Measurements from ENCODE around the gene MORC3. TPM values are rescaled to one million over a fixed set of nuclear protein-coding genes. Genes with fewer than 3 reads are reported as not detected.
"Not testable (repeated sequence)": the region's sequence is repeated elsewhere in the genome, so short reads cannot be mapped to it uniquely, and the experiment has no call there.

The MORC3 gene
- total RNA-seq, 4 donors from 2014 or later: 39.3 to 64.3 (median 40.5) TPM

DNA sequence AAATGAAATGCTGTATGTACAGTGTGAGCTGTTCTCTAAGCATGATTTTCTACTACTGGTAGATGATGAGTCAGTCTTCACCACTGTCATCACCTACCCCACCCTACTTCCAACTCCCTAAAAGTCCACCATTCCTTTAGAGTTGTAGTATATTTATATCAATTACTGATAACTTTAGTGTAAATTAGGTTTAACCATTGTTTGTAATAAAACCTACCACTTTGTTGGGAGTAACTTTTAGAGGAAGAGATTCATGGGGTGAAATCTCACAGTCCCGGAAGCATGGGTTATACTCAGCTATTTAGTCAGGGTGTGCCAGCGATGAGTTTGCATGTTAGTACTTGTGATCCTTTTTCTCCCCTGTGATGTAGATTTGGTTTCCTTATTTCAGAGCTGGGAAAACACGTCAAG is 17.1 kb downstream of the MORC3 start:
- TF ChIP-seq EP300 (IDR thresholded peaks at IDR 0.05) (no peak), POLR2A (IDR thresholded peaks at IDR 0.05) (no peak)
- TF ChIP-seq, protein P1, sequence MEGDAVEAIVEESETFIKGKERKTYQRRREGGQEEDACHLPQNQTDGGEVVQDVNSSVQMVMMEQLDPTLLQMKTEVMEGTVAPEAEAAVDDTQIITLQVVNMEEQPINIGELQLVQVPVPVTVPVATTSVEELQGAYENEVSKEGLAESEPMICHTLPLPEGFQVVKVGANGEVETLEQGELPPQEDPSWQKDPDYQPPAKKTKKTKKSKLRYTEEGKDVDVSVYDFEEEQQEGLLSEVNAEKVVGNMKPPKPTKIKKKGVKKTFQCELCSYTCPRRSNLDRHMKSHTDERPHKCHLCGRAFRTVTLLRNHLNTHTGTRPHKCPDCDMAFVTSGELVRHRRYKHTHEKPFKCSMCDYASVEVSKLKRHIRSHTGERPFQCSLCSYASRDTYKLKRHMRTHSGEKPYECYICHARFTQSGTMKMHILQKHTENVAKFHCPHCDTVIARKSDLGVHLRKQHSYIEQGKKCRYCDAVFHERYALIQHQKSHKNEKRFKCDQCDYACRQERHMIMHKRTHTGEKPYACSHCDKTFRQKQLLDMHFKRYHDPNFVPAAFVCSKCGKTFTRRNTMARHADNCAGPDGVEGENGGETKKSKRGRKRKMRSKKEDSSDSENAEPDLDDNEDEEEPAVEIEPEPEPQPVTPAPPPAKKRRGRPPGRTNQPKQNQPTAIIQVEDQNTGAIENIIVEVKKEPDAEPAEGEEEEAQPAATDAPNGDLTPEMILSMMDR (IDR thresholded peaks at IDR 0.05): no peak
- Histone ChIP-seq H3K36me3 (peaks cover 0 to 69% (median 6%) of the 10 kb centered on the region in 3 donors), H3K27ac (no peak overlapping the region), H3K4me3 (no peak overlapping the region), H3K27me3 (no peaks in the 10 kb centered on the region), H3K9me3 (no peaks in the 10 kb centered on the region), H3K4me1 (peaks cover 0 to 18% (median 0%) of the 10 kb centered on the region in 4 donors)
- WGBS, 2 donors: 92 to 95% methylated on average over 3 of the region's 3 CpGs
- DNase-seq (ENCODE audit: low spot score in 2 of 2): no peak

DNA sequence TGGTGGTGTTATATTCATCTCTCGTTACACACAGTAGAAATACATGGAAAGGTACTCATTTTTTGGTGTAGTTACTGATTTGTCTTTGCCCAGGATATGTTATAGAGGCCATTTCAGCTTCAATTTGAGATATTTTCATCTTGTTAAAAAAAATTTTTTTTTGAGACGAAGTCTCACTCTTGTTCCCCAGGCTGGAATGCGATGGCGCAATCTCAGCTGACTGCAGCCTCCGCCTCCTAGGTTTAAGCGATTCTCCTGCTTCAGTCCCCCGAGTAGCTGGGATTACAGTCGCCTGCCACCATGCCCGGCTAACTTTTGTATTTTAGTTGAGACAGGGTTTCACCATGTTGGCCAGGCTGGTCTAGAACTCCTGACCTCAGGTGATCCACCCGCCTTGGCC is 19.0 kb downstream of the MORC3 start:
- Histone ChIP-seq H3K4me1 (peaks cover 0 to 6% (median 0%) of the 10 kb centered on the region in 4 donors), H3K9me3 (no peaks in the 10 kb centered on the region), H3K4me3 (no peak overlapping the region), H3K27ac (no peak overlapping the region), H3K27me3 (no peaks in the 10 kb centered on the region), H3K36me3 (peaks cover 0 to 83% (median 6%) of the 10 kb centered on the region in 3 donors)
- WGBS, 2 donors: 95 to 96% methylated on average over 10 of the region's 10 CpGs
- no peak for DNase-seq (ENCODE audit: low spot score in 2 of 2)
- TF ChIP-seq, protein P1 (IDR thresholded peaks at IDR 0.05): no peak
- TF ChIP-seq EP300 (IDR thresholded peaks at IDR 0.05) (no peak), POLR2A (IDR thresholded peaks at IDR 0.05) (no peak)

DNA sequence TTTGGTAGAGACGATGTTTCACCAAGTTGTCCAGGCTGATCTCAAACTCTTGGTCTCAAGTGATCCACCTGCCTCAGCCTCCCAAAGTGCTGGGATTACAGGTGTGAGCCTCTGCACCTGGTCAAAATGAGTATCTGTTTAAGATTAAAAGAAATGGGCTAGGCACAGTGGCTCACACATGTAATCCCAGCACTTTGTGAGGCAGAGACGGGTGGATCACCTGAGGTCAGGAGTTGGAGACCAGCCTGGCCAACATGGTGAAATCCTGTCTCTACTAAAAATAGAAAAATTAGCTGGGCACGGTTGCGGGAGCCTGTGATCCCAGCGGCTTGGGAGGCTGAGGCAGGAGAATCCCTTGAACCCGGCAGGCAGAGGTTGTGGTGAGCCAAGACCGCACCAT is 22.6 kb downstream of the MORC3 start:
- H3K27me3 ChIP-seq; H3K27ac ChIP-seq; H3K4me3 ChIP-seq; H3K9me3 ChIP-seq; H3K4me1 ChIP-seq; DNase-seq (ENCODE audit: low spot score in 2 of 2): not testable (repeated sequence)
- H3K36me3 ChIP-seq: peaks cover 0 to 89% (median 6%) of the 10 kb centered on the region in 3 donors
- 95 to 97% methylated on average over 7 of the region's 7 CpGs for WGBS, 2 donors

DNA sequence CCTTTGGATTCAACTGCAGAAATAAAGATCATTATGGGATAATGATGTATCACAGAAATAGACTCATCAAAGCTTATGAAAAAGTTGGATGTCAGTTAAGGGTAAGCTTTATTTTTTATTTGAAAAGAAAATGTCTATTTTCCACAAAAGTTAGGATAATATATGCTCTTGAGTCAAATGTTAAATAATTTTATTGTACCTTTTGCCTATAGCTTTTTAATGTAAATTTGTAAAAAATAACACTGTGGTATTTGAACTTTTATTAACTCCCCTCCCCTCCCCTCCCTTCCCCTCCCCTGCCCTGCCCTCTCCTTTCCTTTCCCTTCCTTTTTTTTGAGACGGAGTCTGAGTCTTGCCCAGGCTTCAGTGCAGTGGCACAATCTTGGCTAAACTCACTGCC is 24.9 kb downstream of the MORC3 start:
- 64 to 68% methylated on average over 1 of the region's 1 CpG for WGBS, 2 donors

DNA sequence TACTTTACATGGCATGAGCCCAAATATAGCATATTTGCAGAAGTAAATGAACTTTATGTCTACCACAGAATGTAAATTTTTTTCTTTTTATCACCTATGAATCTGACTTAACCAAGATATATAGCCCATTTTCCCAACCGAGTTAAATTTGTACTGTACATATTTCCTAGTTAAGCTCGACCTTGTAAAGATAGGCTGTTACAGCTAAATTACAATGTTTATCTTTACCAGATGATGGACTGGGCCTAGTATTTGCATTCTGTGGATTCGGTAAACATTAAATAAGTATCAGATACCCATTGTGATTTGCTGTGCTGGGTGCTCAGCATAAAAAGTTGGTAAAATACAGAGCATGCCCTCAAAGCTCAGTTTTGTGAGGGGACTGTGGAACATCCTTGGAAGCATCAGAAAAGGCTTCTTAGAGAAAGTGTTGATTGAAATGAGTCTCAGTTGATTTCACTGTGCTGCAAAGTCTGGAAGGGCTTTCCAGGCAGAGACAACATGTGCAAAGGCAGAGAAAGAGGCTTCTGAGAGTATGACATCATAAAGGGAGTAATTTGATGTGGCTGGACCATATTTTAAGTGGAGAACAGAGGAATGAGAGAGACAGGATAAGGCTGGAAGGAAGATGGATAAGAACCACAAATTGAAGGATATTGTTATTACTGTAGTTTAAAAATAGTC is 27.4 kb downstream of the MORC3 start:
- no peak overlapping the region for H3K4me3 ChIP-seq
- no peaks in the 10 kb centered on the region for H3K4me1 ChIP-seq
- TF ChIP-seq EP300 (IDR thresholded peaks at IDR 0.05): no peak
- TF ChIP-seq, protein P1 (IDR thresholded peaks at IDR 0.05): no peak
- peaks cover 0 to 93% (median 8%) of the 10 kb centered on the region in 3 donors for H3K36me3 ChIP-seq
- H3K9me3 ChIP-seq: no peaks in the 10 kb centered on the region
- WGBS, 2 donors: 90 to 95% methylated on average over 3 of the region's 3 CpGs
- DNase-seq (ENCODE audit: low spot score in 2 of 2): no peak
- no peak overlapping the region for H3K27ac ChIP-seq
- H3K27me3 ChIP-seq: no peaks in the 10 kb centered on the region

More for the DNA sequence above, 24.9 kb downstream of the MORC3 start:
- H3K36me3 ChIP-seq: peaks cover 0 to 96% (median 11%) of the 10 kb centered on the region in 3 donors
- H3K27ac ChIP-seq: no peak overlapping the region
- no peaks in the 10 kb centered on the region for H3K9me3 ChIP-seq
- DNase-seq (ENCODE audit: low spot score in 2 of 2): no peak
- TF ChIP-seq EP300 (IDR thresholded peaks at IDR 0.05): no peak
- TF ChIP-seq, protein P1 (IDR thresholded peaks at IDR 0.05): no peak
- no peak for TF ChIP-seq POLR2A (IDR thresholded peaks at IDR 0.05)
- no peaks in the 10 kb centered on the region for H3K4me1 ChIP-seq
- no peaks in the 10 kb centered on the region for H3K27me3 ChIP-seq
- H3K4me3 ChIP-seq: no peak overlapping the region

All from tibial nerve (tissue), 4 donors.